Neural cell (in vitro differentiated cells): ENCODE results near the gene ZFR2. TPM values are rescaled to one million over a fixed set of nuclear protein-coding genes. Genes with fewer than 3 reads are reported as not detected.

ENCODE experiments used
- H2AFZ ChIP-seq: fragments of 200-600, 300-800 bp; sonication (generic), shearing (Covaris generic); 2 replicates; pipeline ENCODE4 v1.6.0; 2014; ENCODE audit warnings: low read depth, mild to moderate bottlenecking, antibody characterized with exemption, low read length, moderate library complexity
- H3F3A ChIP-seq: fragments of 200-600 bp; shearing (Covaris generic); 2 replicates; pipeline ENCODE4 v1.6.1; 2016; ENCODE audit warnings: mild to moderate bottlenecking, moderate library complexity, mixed read lengths, antibody characterized with exemption, low read length; ENCODE audit not compliant: insufficient read depth, poor library complexity, severe bottlenecking
- H3K27ac ChIP-seq: fragments of 200-600, 300-800 bp; sonication (generic), shearing (Covaris generic); 2 replicates; pipeline ENCODE4 v1.5.1; 2014; ENCODE audit warnings: mild to moderate bottlenecking, low read length, moderate library complexity
- H3K27me3 ChIP-seq: fragments of 300-800, 200-600 bp; sonication (generic), shearing (Covaris generic); 2 replicates; pipeline ENCODE4 v1.6.0; 2014; ENCODE audit warnings: mild to moderate bottlenecking, low read depth, low read length, moderate library complexity; ENCODE audit not compliant: insufficient read depth
- H3K36me3 ChIP-seq: fragments of 300-800, 200-600 bp; sonication (generic), shearing (Covaris generic); 2 replicates; pipeline ENCODE4 v1.5.1; 2014; ENCODE audit warnings: mild to moderate bottlenecking, antibody characterized with exemption, low read length, moderate library complexity; ENCODE audit not compliant: insufficient read depth
- H3K4me2 ChIP-seq: fragments of 300-800, 200-600 bp; sonication (generic), shearing (Covaris generic); 2 replicates; pipeline ENCODE4 v1.6.0; 2014; ENCODE audit warnings: mild to moderate bottlenecking, low read length
- H3K4me3 ChIP-seq: fragments of 300-800, 200-600 bp; sonication (generic), shearing (Covaris generic); 2 replicates; pipeline ENCODE4 v1.5.1; 2014; ENCODE audit warnings: mild to moderate bottlenecking, low read length, moderate library complexity
- H3K79me2 ChIP-seq: fragments of 200-600 bp; shearing (Covaris generic); replicated peaks from 2 replicates; pipeline ENCODE4 v1.6.0; 2014; ENCODE audit warnings: mild to moderate bottlenecking, low read length, moderate library complexity; ENCODE audit not compliant: insufficient read depth
- H3K9ac ChIP-seq: fragments of 300-800, 200-600 bp; sonication (generic), shearing (Covaris generic); 2 replicates; pipeline ENCODE4 v1.6.1; 2016; ENCODE audit warnings: mild to moderate bottlenecking, low read length, mixed read lengths
- H3K9me2 ChIP-seq: fragments of 200-600 bp; shearing (Covaris generic); 2 replicates; pipeline ENCODE4 v1.6.1; 2016; ENCODE audit warnings: mild to moderate bottlenecking, low read length, mixed read lengths; ENCODE audit not compliant: insufficient read depth
- H3K9me3 ChIP-seq: fragments of 200-600, 300-800 bp; sonication (generic), shearing (Covaris generic); 2 replicates; pipeline ENCODE4 v1.6.1; 2016; ENCODE audit warnings: mild to moderate bottlenecking, mixed run types, low read length, moderate library complexity, mixed read lengths
- H4K20me1 ChIP-seq: fragments of 200-600 bp; shearing (Covaris generic); 2 replicates; pipeline ENCODE4 v1.6.1; 2016; ENCODE audit warnings: mild to moderate bottlenecking, mixed run types; ENCODE audit not compliant: insufficient read depth
- EP300 ChIP-seq: fragments of 450-650 bp; conservative IDR thresholded peaks from 2 replicates; pipeline ENCODE4 v1.6.1; 2014; ENCODE audit warnings: antibody characterized with exemption, mild to moderate bottlenecking, moderate library complexity; ENCODE audit not compliant: poor library complexity, severe bottlenecking
- EZH2 ChIP-seq: fragments of 200-600, 300-800 bp; shearing (Covaris generic), sonication (generic); IDR thresholded peaks from 2 replicates; pipeline ENCODE4 v1.6.1; 2014; ENCODE audit warnings: antibody characterized with exemption, low read length, borderline replicate concordance, mild to moderate bottlenecking; ENCODE audit not compliant: insufficient read depth, poor library complexity, severe bottlenecking
- MXI1 ChIP-seq: fragments of 450-650 bp; conservative IDR thresholded peaks from 2 replicates; pipeline ENCODE4 v1.6.1; 2014; ENCODE audit warnings: antibody characterized with exemption, mild to moderate bottlenecking; ENCODE audit not compliant: poor library complexity, severe bottlenecking
- POLR2AphosphoS5 ChIP-seq: IDR thresholded peaks from 2 replicates; pipeline ENCODE4 v1.6.1; 2012
- RAD21 ChIP-seq: fragments of 450-650 bp; conservative IDR thresholded peaks from 2 replicates; pipeline ENCODE4 v1.6.1; 2014; ENCODE audit warnings: antibody characterized with exemption, mild to moderate bottlenecking, moderate library complexity
- SMC3 ChIP-seq: fragments of 450-650 bp; conservative IDR thresholded peaks from 2 replicates; pipeline ENCODE4 v1.6.1; 2014; ENCODE audit warnings: antibody characterized with exemption, mild to moderate bottlenecking, moderate library complexity; ENCODE audit not compliant: poor library complexity
- TAF1 ChIP-seq: IDR thresholded peaks from 2 replicates; pipeline ENCODE4 v1.6.1; 2012; ENCODE audit warnings: low read depth
- polyA plus RNA-seq: library from polyadenylated mRNA; depleted of rRNA; stranded (reverse); fragments of >200 nt; gene quantifications from 2 replicates; pipeline ENCODE4 v1.2.3, GENCODE V29; 2014
- TF ChIP-seq, protein P1 (sequence below): fragments of 450-650 bp; IDR thresholded peaks from 2 replicates; pipeline ENCODE4 v1.5.1; 2014; ENCODE audit warnings: antibody characterized with exemption, mild to moderate bottlenecking, moderate library complexity; ENCODE audit not compliant: poor library complexity, severe bottlenecking
- TF ChIP-seq, protein P2 (sequence below): IDR thresholded peaks from 2 replicates; pipeline ENCODE4 v1.6.1; 2012; ENCODE audit warnings: borderline replicate concordance

ZFR2 gene
- polyA plus RNA-seq, 1 donor from 2014 or later: 9.0 TPM

- Histone ChIP-seq H3K4me2 (no peak overlapping the region), H3K36me3 (no peaks in the 10 kb centered on the region), H3K27ac (no peak overlapping the region), H2AFZ (no peak overlapping the region), H3K79me2 (no peaks in the 10 kb centered on the region), H3K9ac (peak overlapping the region; percentile 55), H4K20me1 (no peaks in the 10 kb centered on the region), H3K4me3 (peak overlapping the region; percentile 82), H3F3A (no peaks in the 10 kb centered on the region), H3K9me2 (no peaks in the 10 kb centered on the region), H3K27me3 (peaks cover 37% of the 10 kb centered on the region), H3K9me3 (peaks cover 5% of the 10 kb centered on the region)
- TF ChIP-seq EP300: no peak
- TF ChIP-seq MXI1: peak; percentile 90
These were observed 83.3 kb downstream of the ZFR2 start for GRCh38 chr19:3785451-3785937.

DNA sequence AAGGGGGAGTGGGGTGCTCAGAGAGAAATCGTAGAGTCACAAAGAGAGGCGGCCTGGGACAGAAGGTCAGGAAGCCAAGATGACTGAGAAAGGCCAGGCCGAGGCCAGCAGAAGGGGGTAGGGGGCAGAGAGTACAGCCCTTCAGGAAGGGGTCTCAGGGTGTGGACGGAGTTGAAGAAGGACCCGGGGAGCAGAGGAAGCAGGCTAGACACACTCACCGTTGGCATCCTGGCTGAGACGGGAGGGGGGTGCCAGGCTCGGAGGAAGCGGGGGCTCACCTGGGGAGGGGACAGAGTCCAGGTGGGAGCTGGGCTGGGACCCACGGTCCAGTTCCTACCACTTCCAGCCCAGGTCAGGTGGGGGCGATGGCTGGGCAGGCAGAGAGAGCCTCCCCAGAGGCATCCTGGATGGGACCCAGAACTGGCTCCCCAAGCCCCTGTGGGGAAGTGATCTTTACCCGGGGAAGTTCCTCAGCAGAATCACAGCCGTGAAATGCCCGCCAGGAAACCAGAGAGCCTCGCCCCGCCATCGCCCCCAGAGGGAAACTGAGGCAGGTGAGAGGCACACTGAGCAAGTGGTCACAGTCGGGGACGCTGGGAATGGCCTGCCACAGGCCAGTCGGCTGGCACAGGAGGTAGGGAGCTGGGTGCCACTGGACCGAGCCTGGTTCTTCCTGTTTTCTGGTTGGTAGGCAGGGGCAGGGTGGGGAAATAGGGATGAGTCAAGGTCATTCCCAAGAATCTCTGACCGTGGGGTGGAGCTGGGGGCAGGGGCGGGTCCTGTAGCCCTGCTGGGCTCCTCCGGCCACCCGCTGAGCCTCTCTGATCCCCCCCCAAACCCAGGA, 84.0 kb downstream of the ZFR2 start:
- no peaks in the 10 kb centered on the region for H4K20me1 ChIP-seq
- no peak overlapping the region for H3K4me2 ChIP-seq
- TF ChIP-seq, protein P1, sequence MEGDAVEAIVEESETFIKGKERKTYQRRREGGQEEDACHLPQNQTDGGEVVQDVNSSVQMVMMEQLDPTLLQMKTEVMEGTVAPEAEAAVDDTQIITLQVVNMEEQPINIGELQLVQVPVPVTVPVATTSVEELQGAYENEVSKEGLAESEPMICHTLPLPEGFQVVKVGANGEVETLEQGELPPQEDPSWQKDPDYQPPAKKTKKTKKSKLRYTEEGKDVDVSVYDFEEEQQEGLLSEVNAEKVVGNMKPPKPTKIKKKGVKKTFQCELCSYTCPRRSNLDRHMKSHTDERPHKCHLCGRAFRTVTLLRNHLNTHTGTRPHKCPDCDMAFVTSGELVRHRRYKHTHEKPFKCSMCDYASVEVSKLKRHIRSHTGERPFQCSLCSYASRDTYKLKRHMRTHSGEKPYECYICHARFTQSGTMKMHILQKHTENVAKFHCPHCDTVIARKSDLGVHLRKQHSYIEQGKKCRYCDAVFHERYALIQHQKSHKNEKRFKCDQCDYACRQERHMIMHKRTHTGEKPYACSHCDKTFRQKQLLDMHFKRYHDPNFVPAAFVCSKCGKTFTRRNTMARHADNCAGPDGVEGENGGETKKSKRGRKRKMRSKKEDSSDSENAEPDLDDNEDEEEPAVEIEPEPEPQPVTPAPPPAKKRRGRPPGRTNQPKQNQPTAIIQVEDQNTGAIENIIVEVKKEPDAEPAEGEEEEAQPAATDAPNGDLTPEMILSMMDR: no peak
- TF ChIP-seq EP300 (no peak), POLR2AphosphoS5 (no peak), TAF1 (no peak), RAD21 (no peak), EZH2 (no peak), SMC3 (no peak), MXI1 (no peak)
- TF ChIP-seq, protein P2, sequence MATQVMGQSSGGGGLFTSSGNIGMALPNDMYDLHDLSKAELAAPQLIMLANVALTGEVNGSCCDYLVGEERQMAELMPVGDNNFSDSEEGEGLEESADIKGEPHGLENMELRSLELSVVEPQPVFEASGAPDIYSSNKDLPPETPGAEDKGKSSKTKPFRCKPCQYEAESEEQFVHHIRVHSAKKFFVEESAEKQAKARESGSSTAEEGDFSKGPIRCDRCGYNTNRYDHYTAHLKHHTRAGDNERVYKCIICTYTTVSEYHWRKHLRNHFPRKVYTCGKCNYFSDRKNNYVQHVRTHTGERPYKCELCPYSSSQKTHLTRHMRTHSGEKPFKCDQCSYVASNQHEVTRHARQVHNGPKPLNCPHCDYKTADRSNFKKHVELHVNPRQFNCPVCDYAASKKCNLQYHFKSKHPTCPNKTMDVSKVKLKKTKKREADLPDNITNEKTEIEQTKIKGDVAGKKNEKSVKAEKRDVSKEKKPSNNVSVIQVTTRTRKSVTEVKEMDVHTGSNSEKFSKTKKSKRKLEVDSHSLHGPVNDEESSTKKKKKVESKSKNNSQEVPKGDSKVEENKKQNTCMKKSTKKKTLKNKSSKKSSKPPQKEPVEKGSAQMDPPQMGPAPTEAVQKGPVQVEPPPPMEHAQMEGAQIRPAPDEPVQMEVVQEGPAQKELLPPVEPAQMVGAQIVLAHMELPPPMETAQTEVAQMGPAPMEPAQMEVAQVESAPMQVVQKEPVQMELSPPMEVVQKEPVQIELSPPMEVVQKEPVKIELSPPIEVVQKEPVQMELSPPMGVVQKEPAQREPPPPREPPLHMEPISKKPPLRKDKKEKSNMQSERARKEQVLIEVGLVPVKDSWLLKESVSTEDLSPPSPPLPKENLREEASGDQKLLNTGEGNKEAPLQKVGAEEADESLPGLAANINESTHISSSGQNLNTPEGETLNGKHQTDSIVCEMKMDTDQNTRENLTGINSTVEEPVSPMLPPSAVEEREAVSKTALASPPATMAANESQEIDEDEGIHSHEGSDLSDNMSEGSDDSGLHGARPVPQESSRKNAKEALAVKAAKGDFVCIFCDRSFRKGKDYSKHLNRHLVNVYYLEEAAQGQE: no peak
- H3F3A ChIP-seq: no peaks in the 10 kb centered on the region
- peak overlapping the region; percentile 82 for H3K4me3 ChIP-seq
- H3K79me2 ChIP-seq: no peaks in the 10 kb centered on the region
- H3K27ac ChIP-seq: no peak overlapping the region
- H3K9ac ChIP-seq: no peak overlapping the region
- H3K27me3 ChIP-seq: peaks cover 34% of the 10 kb centered on the region
- H3K9me3 ChIP-seq: peaks cover 5% of the 10 kb centered on the region
- no peak overlapping the region for H2AFZ ChIP-seq
- no peaks in the 10 kb centered on the region for H3K9me2 ChIP-seq
- H3K36me3 ChIP-seq: no peaks in the 10 kb centered on the region
